Sigmoid colon (tissue), 7 donors: Measurements from ENCODE around the gene PCYT2. TPM values are rescaled to one million over a fixed set of nuclear protein-coding genes. Genes with fewer than 3 reads are reported as not detected.

ENCODE experiments used
- DNase-seq: peaks from one replicate; pipeline ENCODE4 v3.0.0-alpha.2; 2019
- H3K27ac ChIP-seq, 4 donors: fragments of 200-600 bp; sonication (generic); one replicate each; pipeline ENCODE4 v1.5.1; 2016 to 2019; ENCODE audit warnings: mild to moderate bottlenecking in 1 of 4
- H3K27me3 ChIP-seq, 3 donors: fragments of 200-600 bp; sonication (generic); one replicate each; pipeline ENCODE4 v1.5.1; 2019; ENCODE audit warnings: mild to moderate bottlenecking in 1 of 3
- H3K36me3 ChIP-seq, 4 donors: fragments of 200-600 bp; sonication (generic); one replicate each; pipeline ENCODE4 v1.5.1; 2016 to 2019
- H3K4me1 ChIP-seq, 4 donors: fragments of 200-600 bp; sonication (generic); one replicate each; pipeline ENCODE4 v1.5.1; 2017 to 2019
- H3K4me3 ChIP-seq, 4 donors: fragments of 200-600 bp; sonication (generic); one replicate each; pipeline ENCODE4 v1.5.1; 2017 to 2019; ENCODE audit warnings: mild to moderate bottlenecking in 2 of 4, moderate library complexity in 1 of 4
- H3K9me3 ChIP-seq, 4 donors: fragments of 200-600 bp in 3 of 4; sonication (generic) in 3 of 4; one replicate each; pipeline versions ENCODE4 v1.5.1 to v1.6.1; 2013 to 2019
- CTCF ChIP-seq, 4 experiments: fragments of 450-650 bp in 3 of 4; fragments of 200-600 bp in 1 of 4; IDR thresholded peaks; one replicate each; pipeline ENCODE4 v1.5.1; 2016 to 2019; ENCODE audit warnings: antibody characterized with exemption in 4 of 4, mild to moderate bottlenecking in 3 of 4, moderate library complexity in 2 of 4
- EP300 ChIP-seq, 4 donors: sonication (generic); formaldehyde crosslinking; IDR thresholded peaks; one replicate each; pipeline ENCODE4 v1.6.1; 2017; ENCODE audit warnings: antibody characterized with exemption in 4 of 4
- POLR2A ChIP-seq, 2 donors: fragments of 450-650 bp; IDR thresholded peaks; one replicate each; pipeline ENCODE4 v1.6.1; 2016; ENCODE audit warnings: antibody characterized with exemption in 2 of 2, mild to moderate bottlenecking in 2 of 2, moderate library complexity in 2 of 2
- POLR2AphosphoS5 ChIP-seq, 4 donors: sonication (generic); formaldehyde crosslinking; IDR thresholded peaks; one replicate each; pipeline ENCODE4 v1.6.1; 2017; ENCODE audit warnings: antibody characterized with exemption in 4 of 4
- WGBS, 2 donors: extraction: QIAGEN DNeasy Blood & Tissue Kit; methylation state at CpG; one replicate each; pipeline ENCODE4 v1.1.7; 2013; 5-methylcytosine and 5-hydroxymethylcytosine counted together
- intact Hi-C: fragments of 100-400 bp; cut with DNase I; formaldehyde crosslinking; loops from one replicate; pipeline ENCODE4 v1.15.1; 2023
- polyA plus RNA-seq, 3 donors: library from polyadenylated mRNA; stranded (reverse); fragments of 200-250 nt; gene quantifications; one replicate each; pipeline ENCODE4 v1.2.3, GENCODE V29; 2013
- total RNA-seq, 4 donors: library from RNA; depleted of rRNA; stranded (reverse); fragments of >200 nt; gene quantifications; one replicate each; pipeline ENCODE4 v1.1.0, GENCODE V29; 2016
- donor health status: healthy with polysubstance abuse.
- donor health status: Bipolar disorder and iron deficiency.
- donor health status: healthy.

Gene PCYT2
- total and polyA plus RNA-seq, 7 donors: 11.4 to 86.4 (median 23.5) TPM

- Histone ChIP-seq H3K4me3 (peak within 1 kb of the TSS in 3 of 4 donors; percentile 29 to 46 (median 39)), H3K4me1 (peaks cover 0 to 15% (median 14%) of the 10 kb centered on the region in 4 donors), H3K27me3 (peaks cover 4 to 27% (median 23%) of the 10 kb centered on the region in 3 donors), H3K9me3 (no peaks in the 10 kb centered on the region), H3K27ac (no peak within 1 kb of the TSS), H3K36me3 (peaks cover 0 to 42% (median 27%) of the 10 kb centered on the region in 4 donors)
- WGBS, 2 donors: 1 to 2% methylated on average over 79 of the region's 79 CpGs
- DNase-seq: no peak
- intact Hi-C loops: no loop called here
- TF ChIP-seq POLR2AphosphoS5 (IDR thresholded peaks at IDR 0.05): no peak
- TF ChIP-seq POLR2A (IDR thresholded peaks at IDR 0.05): no peak
- TF ChIP-seq CTCF (IDR thresholded peaks at IDR 0.05): no peak
- TF ChIP-seq EP300 (IDR thresholded peaks at IDR 0.05): no peak
Observed at GRCh38 chr17:81902023-81902652, 9.1 kb downstream of the PCYT2 start, which contains the start of gene NPB. TSS of gene NPB (plus strand) at chr17:81902238. CDS start at chr17:81902278, 40 bp downstream.

GRCh38 chr17:81901167-81902022, 9.8 kb downstream of the PCYT2 start:
- Histone ChIP-seq H3K4me3 (peak overlapping the region in 3 of 4 donors; percentile 29 to 46 (median 39)), H3K27ac (no peak overlapping the region), H3K36me3 (peaks cover 0 to 50% (median 28%) of the 10 kb centered on the region in 4 donors), H3K9me3 (no peaks in the 10 kb centered on the region), H3K27me3 (peaks cover 4 to 27% (median 23%) of the 10 kb centered on the region in 3 donors), H3K4me1 (peaks cover 0 to 15% (median 14%) of the 10 kb centered on the region in 4 donors)
- 47 to 54% methylated on average over 21 of the region's 21 CpGs for WGBS, 2 donors
- intact Hi-C loops: no loop called here
- no peak for DNase-seq
- TF ChIP-seq POLR2A (IDR thresholded peaks at IDR 0.05): no peak
- TF ChIP-seq POLR2AphosphoS5 (IDR thresholded peaks at IDR 0.05): no peak
- TF ChIP-seq CTCF (IDR thresholded peaks at IDR 0.05): no peak
- no peak for TF ChIP-seq EP300 (IDR thresholded peaks at IDR 0.05)

- 85 to 88% methylated on average over 18 of the region's 18 CpGs for WGBS, 2 donors
- H3K27ac ChIP-seq: no peak overlapping the region
- no peak overlapping the region for H3K4me3 ChIP-seq
- H3K27me3 ChIP-seq: peaks cover 4 to 27% (median 23%) of the 10 kb centered on the region in 3 donors
- H3K9me3 ChIP-seq: no peaks in the 10 kb centered on the region
- DNase-seq: no peak
- H3K4me1 ChIP-seq: peaks cover 0 to 15% (median 14%) of the 10 kb centered on the region in 4 donors
- intact Hi-C loops: no loop called here
- TF ChIP-seq POLR2A (IDR thresholded peaks at IDR 0.05) (no peak), POLR2AphosphoS5 (IDR thresholded peaks at IDR 0.05) (no peak), EP300 (IDR thresholded peaks at IDR 0.05) (no peak), CTCF (IDR thresholded peaks at IDR 0.05) (no peak)
- peaks cover 4 to 61% (median 34%) of the 10 kb centered on the region in 4 donors for H3K36me3 ChIP-seq
Observed at GRCh38 chr17:81900181-81900820, 10.9 kb downstream of the PCYT2 start.

- no peak overlapping the region for H3K27ac ChIP-seq
- H3K4me1 ChIP-seq: peaks cover 0 to 15% (median 14%) of the 10 kb centered on the region in 4 donors
- peaks cover 4 to 27% (median 23%) of the 10 kb centered on the region in 3 donors for H3K27me3 ChIP-seq
- no peaks in the 10 kb centered on the region for H3K9me3 ChIP-seq
- no peak overlapping the region for H3K4me3 ChIP-seq
- peaks cover 4 to 67% (median 34%) of the 10 kb centered on the region in 4 donors for H3K36me3 ChIP-seq
- TF ChIP-seq POLR2AphosphoS5 (IDR thresholded peaks at IDR 0.05) (no peak), POLR2A (IDR thresholded peaks at IDR 0.05) (no peak), EP300 (IDR thresholded peaks at IDR 0.05) (no peak), CTCF (IDR thresholded peaks at IDR 0.05) (no peak)
- WGBS, 2 donors: 95 to 96% methylated on average over 22 of the region's 22 CpGs
- DNase-seq: no peak
- intact Hi-C loops: no loop called here
Observed at GRCh38 chr17:81899514-81900166, 11.6 kb downstream of the PCYT2 start.
